ENCODE measurements around the gene GFM2.
"Not testable (repeated sequence)": the region's sequence is repeated elsewhere in the genome, so short reads cannot be mapped to it uniquely, and the experiment has no call there.

Gene GFM2

GRCh38 chr5:74693191-74693590 lies 73.7 kb downstream of the GFM2 start:
- DNase-seq = no peak

GRCh38 chr5:74686962-74687751 lies 79.8 kb downstream of the GFM2 start:
- DNase-seq = no peak

GRCh38 chr5:74685979-74686631 lies 80.8 kb downstream of the GFM2 start:
- DNase-seq = no peak

- DNase-seq = peak in 1 of 2 experiments; percentile 8
Observed at GRCh38 chr5:74684900-74685851, 81.7 kb downstream of the GFM2 start, which contains the start of gene HEXB. Gene HEXB (plus strand): TSS chr5:74685233. CDS start chr5:74685261, 28 bp downstream.

- DNase-seq = no peak
Observed at GRCh38 chr5:74679966-74680365, 87.0 kb downstream of the GFM2 start.

GRCh38 chr5:74679300-74679699 lies 87.6 kb downstream of the GFM2 start:
- not testable (repeated sequence) for DNase-seq

GRCh38 chr5:74678123-74678522 lies 88.8 kb downstream of the GFM2 start:
- not testable (repeated sequence) for DNase-seq

- not testable (repeated sequence) for DNase-seq
Observed at GRCh38 chr5:74676466-74676865, 90.5 kb downstream of the GFM2 start.

GRCh38 chr5:74673011-74673790 lies 93.7 kb downstream of the GFM2 start:
- no peak for DNase-seq

GRCh38 chr5:74672215-74672877 lies 94.6 kb downstream of the GFM2 start:
- DNase-seq = no peak
